Dermis microvascular lymphatic vessel endothelial cell (primary cell): ENCODE data around the gene ZNF254. TPM values are rescaled to one million over a fixed set of nuclear protein-coding genes. Genes with fewer than 3 reads are reported as not detected.
"Not testable (repeated sequence)": the region's sequence is repeated elsewhere in the genome, so short reads cannot be mapped to it uniquely, and the experiment has no call there.

Experiments used
- DNase-seq, 2 donors: peaks; one replicate each; pipeline versions ENCODE4 v3.0.0 to v3.0.0-alpha.2; 2010; ENCODE audit warnings: low read depth in 2 of 2
- total RNA-seq: library from RNA; depleted of rRNA; stranded (reverse); fragments of >200 nt; gene quantifications from 2 replicates; pipeline ENCODE4 v1.2.1, GENCODE V29; 2014

The ZNF254 gene
- total RNA-seq, 1 donor from 2014 or later = 10.8 TPM

- DNase-seq = no peak
Observed at GRCh38 chr19:24071078-24071477, 15.9 kb upstream of the ZNF254 start.

DNA sequence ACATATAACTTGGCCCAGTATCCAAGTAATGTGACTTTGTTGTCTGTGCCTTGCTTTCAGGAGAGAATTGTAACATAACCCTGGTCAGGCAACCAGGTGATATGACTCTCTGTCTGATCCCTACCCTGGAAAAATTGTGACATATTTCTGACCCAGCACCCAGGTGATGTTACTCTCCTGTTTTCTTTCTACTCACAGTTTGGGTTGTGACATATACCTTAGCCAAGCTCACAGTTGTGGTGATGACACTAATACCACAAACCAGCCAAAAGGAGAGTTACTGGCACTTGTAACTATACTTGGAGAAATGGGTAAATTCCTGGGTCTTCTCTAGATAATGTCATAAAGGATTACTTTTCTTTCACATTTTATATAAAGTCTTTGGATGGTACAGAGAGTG, 14.3 kb upstream of the ZNF254 start:
- DNase-seq = no peak

DNA sequence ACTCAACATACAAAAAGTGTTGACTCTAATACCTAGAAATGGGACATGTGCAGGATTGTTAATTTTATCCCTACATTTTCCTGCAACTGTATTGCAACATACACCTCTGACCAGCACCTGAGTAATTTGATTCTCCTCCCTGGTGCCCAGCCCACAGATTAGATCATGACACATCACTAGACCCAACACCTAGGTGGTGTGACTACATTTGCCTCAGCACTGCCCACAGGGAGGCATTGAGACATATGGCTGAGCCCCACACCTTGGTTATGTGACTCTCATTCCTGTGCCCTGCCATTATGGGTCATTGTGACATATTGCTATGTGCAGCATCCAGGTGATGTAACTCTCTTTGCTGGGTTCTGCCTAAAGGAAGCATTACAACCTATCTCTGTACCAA, 13.2 kb upstream of the ZNF254 start:
- DNase-seq = no peak

DNA sequence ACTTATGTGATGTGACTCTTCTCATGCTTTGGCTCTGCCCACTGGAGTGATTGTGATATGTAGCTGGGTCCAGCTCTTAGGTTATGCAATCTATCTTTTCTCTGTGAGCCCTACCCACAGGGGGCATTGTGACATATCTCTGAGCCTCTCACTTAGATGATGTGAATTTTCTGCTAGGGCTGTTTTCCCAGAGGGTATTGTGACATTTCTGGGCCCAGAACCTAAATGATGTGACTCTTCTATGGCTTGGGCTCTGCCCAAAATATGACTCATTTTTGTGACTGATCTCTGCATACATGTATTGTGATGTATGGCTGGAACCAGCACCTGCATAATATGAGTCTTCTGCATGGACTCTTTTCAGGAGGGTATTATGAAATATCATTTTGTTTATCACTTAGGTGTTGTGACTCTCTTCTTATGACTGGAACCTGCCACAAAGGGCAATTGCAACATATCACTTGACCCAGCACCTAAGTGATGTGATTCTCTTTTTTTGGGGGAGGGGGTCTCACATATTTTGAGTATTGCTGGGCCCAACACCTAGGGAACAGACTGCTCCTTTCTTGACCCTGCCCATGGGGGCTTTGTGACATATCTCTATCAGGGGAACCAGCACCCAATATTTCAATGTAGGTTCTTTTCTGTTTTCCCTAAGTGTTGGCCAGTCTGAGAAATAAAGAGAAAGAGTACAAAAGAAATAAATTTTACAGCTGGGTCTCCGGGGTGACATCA, 12.1 kb upstream of the ZNF254 start:
- no peak for DNase-seq

DNA sequence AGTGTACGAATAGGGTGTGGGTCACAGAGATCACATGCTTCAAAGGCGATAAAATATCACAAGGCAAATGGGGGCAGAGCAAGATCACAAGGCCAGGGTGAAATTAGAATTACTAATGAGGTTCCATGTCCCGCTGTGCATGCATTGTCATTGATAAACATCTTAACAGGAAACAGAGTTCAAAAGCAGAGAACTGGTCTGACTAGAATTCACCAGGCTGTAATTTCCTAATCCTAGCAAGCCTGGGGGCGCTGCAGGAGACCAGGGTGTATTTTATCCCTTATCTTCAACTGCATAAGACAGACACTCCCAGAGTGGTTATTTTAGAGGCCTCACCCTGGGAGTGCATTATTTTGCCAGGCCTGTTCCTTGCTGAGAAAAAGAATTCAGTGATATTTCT, 11.5 kb upstream of the ZNF254 start:
- DNase-seq = not testable (repeated sequence)

- no peak for DNase-seq
Observed at GRCh38 chr19:24078680-24079079, 8.3 kb upstream of the ZNF254 start.

GRCh38 chr19:24081056-24081455, 5.9 kb upstream of the ZNF254 start:
- DNase-seq = no peak

DNA sequence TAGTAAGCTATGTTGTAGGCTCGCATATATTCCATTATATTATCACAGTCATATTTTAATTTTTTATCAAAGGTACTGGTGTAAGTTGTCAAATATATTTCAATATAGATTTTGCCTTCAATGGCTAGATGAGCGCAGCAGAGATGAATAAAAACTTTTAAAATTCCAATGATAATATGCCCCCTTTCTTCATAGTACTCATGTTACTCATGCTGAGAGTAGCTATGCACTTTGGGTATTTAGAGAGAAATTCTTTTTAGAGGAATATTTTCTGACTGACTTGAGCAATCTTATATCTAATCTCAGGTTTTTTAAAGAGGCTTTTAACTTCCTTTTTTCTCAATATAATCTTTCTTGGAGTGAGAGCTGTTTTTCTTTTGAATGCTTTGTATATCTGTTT, 11.4 kb downstream of the ZNF254 start:
- no peak for DNase-seq

DNA sequence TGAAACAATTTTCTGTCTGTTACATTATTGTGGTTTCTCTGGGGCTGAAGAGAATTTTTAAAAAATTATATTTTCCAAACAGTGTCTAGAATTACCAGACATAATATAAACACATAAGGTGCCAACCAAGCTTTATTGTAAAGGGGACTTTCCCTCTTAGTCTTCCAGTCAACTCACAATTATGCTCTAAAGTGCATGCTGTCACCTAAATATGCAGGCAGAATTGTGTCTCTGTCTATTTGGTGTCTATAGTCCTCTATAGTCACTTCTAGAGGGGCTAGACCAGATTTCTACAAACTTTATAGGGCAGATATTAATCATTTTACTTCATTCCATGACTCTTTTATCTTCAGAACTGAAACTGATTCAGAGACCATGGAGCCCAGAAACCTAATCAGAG, 12.8 kb downstream of the ZNF254 start:
- DNase-seq = no peak

DNA sequence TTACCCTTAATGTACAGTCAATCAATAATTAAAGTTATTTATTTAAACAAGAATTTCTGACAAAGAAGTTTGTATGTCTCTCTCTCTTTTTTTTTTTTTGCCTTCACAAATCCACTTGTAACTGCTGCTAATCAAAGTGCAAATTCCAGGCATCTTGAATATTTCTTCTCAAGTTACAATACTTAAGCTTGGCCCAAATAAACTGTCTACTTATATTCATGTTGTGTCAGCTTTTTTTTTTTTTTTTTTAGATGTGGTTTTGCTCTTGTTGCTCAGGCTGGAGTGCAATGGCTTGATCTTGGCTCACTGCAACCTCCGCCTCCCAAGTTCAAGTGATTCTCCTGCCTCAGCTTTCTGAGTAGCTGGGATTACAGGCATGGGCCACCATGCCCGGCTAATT, 13.6 kb downstream of the ZNF254 start:
- DNase-seq = not testable (repeated sequence)

- no peak for DNase-seq
Observed at GRCh38 chr19:24101459-24102115, 14.6 kb downstream of the ZNF254 start.

DNA sequence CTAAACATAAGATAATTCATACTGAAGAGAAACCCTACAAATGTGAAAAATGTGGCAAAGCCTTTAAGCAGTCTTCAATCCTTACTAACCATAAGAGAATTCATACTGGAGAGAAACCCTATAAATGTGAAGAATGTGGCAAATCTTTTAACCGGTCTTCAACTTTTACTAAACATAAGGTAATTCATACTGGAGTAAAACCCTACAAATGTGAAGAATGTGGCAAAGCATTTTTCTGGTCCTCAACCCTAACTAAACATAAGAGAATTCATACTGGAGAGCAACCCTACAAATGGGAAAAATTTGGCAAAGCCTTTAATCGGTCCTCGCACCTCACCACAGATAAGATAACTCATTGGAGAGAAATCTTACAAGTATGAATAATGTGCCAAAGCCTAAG, 40.6 kb downstream of the ZNF254 start:
- DNase-seq = no peak

DNA sequence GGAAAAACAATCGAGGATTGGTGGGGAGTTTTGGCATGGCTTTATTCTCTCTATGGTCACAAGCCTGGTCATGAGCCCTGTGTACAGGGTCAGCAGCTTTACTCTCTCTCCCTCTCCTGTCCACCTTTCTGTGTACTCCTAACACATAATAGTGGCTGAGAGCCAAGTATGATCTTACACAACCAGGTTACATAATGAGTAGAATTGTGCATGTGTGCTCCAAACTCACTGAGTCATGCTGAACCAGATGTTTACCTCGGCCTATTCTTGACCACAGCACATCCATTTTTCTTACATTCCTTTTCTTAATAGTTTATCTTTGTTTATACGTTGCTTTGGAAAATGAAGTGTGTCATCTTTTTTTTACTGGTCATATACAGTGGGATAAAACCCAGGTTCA, 53.1 kb downstream of the ZNF254 start:
- peak; percentile 79 to 82 for DNase-seq

GRCh38 chr19:24140591-24140990, 53.6 kb downstream of the ZNF254 start:
- DNase-seq = no peak

DNA sequence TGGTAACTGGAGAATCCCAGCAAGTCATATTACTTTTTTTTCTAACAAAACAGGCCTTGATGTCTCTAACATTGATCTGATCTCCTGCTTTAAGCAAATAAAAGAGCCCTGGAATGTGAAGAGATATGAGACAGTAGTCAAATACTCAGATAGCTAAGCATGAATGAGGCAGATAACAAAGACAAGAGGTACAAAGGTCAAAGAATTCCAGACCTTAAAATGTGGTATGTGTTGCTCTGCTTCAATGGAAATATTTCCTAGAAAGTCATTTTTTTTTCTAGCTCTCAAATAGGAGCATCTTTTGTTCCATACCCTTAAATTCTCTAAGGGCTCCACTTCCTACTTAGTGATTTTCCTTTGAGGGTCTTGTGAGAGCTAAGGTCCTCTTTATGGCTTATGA, 54.6 kb downstream of the ZNF254 start:
- DNase-seq = no peak

DNA sequence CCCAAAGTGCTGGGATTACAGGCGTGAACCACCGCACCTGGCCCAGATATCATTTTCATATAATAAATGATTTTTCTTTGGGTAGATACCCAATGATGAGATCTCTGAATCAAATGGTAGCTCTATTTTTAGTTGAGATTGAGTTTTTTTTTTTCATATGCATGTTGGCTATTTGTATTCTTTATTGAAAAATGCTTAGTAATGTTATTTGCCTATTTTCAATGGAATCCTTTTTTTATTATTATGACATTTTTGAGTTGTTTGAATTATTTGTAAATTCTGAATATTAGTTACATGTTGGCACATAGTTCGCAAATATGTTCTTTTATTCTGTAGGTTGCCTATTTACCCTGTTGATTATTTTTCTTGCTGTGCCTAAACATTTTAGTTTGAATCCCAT, 55.8 kb downstream of the ZNF254 start:
- DNase-seq = no peak

- DNase-seq = peak in 1 of 2 donors; percentile 19
Observed at GRCh38 chr19:24159707-24160106, 72.7 kb downstream of the ZNF254 start.

- DNase-seq = no peak
Observed at GRCh38 chr19:24166055-24166454, 79.1 kb downstream of the ZNF254 start.

GRCh38 chr19:24173882-24174281, 86.9 kb downstream of the ZNF254 start:
- no peak for DNase-seq

DNA sequence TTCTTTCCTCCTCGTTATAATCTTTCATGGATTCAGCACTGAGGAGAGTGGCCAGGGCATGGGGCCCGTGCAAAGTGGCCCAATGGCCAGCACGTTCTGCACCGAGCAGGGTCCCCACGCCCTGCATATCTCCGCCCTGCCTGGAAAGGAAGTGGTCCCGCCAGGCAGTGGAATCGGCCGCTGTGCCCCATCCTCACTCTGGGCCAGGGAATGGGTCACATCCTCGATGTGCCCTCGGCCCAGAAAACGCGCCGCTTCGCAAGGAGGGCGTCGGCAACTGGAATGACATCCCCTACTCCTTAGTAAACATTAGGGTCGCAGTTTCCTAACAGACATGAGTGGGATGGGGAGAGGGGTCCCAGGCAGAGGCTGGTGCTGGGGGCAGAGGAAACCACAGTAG, 90.7 kb downstream of the ZNF254 start:
- no peak for DNase-seq

DNA sequence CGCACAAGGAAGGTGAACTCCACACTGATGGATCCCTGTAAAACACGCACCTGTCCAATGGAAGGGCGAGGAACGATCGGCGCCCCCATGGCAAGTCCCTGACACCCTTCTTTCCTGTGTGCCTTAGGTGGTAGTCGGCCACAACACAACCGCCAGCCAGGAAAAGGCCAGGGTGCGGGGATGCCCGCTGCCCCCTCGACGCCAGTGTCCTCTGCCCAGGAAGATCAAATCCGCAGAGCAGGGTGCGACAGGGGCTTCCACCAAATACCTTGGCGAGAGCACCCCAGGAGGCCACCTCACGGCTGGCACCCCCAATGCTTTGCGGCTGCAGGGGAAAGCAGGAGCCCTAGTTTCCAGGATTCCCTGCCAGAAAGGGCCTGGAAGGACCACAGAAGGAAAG, 91.2 kb downstream of the ZNF254 start:
- no peak for DNase-seq
